ENCODE results near the gene HS3ST3B1. TPM values are rescaled to one million over a fixed set of nuclear protein-coding genes. Genes with fewer than 3 reads are reported as not detected.

The HS3ST3B1 gene
- total RNA-seq, 1 experiment from 2014 or later = 2.4 TPM

DNA sequence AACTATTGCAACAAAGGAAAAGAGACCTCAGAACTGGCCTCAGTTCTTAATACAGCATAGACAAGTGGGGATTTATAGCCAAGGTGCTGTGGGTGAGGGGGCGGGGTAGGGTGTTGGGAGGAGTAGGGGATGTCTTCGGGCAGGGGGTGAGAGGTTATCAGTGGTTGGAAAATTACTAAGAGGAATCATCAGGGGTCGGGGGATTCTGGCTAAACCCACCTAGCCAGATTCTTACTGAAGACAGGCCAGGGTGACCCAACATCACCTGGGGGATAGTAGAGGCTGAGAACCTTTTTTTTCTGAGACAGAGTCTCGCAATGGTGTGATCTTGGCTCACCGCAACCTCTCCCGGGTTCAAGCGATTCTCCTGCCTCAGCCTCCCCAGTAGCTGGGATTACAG is 32.6 kb downstream of the HS3ST3B1 start:
- Histone ChIP-seq H3K36me3 (ENCODE audit: control insufficient read depth in 1 of 2, insufficient read depth in 2 of 2, low read length in 2 of 2) (no peaks in the 10 kb centered on the region), H3K4me3 (replicated peaks in 1 of 2; ENCODE audit: low read depth in 1 of 2, low read length in 2 of 2) (no peak overlapping the region), H3K9me2 (ENCODE audit: insufficient read depth) (no peaks in the 10 kb centered on the region), H2AFZ (ENCODE audit: low read depth, low read length, poor library complexity, severe bottlenecking) (no peak overlapping the region), H3K27ac (ENCODE audit: low read depth, low read length) (no peak overlapping the region), H3K9me3 (ENCODE audit: control insufficient read depth in 1 of 2, insufficient read depth in 1 of 2, low read depth in 1 of 2, low read length in 2 of 2) (no peaks in the 10 kb centered on the region), H3K79me2 (ENCODE audit: insufficient read depth, low read length) (no peaks in the 10 kb centered on the region), H3K9ac (ENCODE audit: low read length) (no peak overlapping the region), H3K4me1 (ENCODE audit: control insufficient read depth in 1 of 2, insufficient read depth in 2 of 2, low read length in 2 of 2) (no peaks in the 10 kb centered on the region), H3K4me2 (ENCODE audit: low read length) (no peak overlapping the region), H4K20me1 (ENCODE audit: insufficient read depth) (no peaks in the 10 kb centered on the region), H3K27me3 (ENCODE audit: insufficient read depth, low read length) (no peaks in the 10 kb centered on the region)
- DNase-seq (ENCODE audit: low read depth, low spot score) = no peak
- intact Hi-C loops (cut with micrococcal nuclease) = no loop called here
- CTCF ChIA-PET = no interaction called here
- RAD21 ChIA-PET (ENCODE audit: low non-redundant PET in 1 of 2, low total read pairs in 2 of 2, uncharacterized antibody in 2 of 2, unreplicated experiment in 2 of 2) = no interaction called here
- BruUV-seq (replicated peaks) = no TSS peak
- no peak for ATAC-seq
- POLR2A ChIA-PET = no interaction called here
- no peak for TF ChIP-seq SIN3A (IDR thresholded peaks at IDR 0.05; ENCODE audit: low read depth)
- TF ChIP-seq, protein P1, sequence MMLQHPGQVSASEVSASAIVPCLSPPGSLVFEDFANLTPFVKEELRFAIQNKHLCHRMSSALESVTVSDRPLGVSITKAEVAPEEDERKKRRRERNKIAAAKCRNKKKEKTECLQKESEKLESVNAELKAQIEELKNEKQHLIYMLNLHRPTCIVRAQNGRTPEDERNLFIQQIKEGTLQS (IDR thresholded peaks at IDR 0.05) = no peak
- no peak for TF ChIP-seq RAD21 (IDR thresholded peaks at IDR 0.05; ENCODE audit: low read depth)
- TF ChIP-seq CEBPB (IDR thresholded peaks at IDR 0.05; ENCODE audit: low read depth) = no peak
- TF ChIP-seq ZNF274 (IDR thresholded peaks at IDR 0.05; ENCODE audit: low read depth, low read length) = no peak
- no peak for TF ChIP-seq FOSL1 (IDR thresholded peaks at IDR 0.05; ENCODE audit: low read depth)
- TF ChIP-seq CTCF (IDR thresholded peaks at IDR 0.05 in 2 of 3, conservative IDR thresholded peaks at IDR 0.05 in 1 of 3; ENCODE audit: borderline replicate concordance in 1 of 3, insufficient read depth in 1 of 3, low read depth in 2 of 3, low read length in 2 of 3) = no peak
- no peak for TF ChIP-seq EGR1 (IDR thresholded peaks at IDR 0.05; ENCODE audit: low read depth)
- no peak for TF ChIP-seq SRF (IDR thresholded peaks at IDR 0.05; ENCODE audit: low read depth)
- no peak for TF ChIP-seq EZH2phosphoT487 (IDR thresholded peaks at IDR 0.05; ENCODE audit: borderline replicate concordance)
- TF ChIP-seq POLR2A (IDR thresholded peaks at IDR 0.05; ENCODE audit: borderline replicate concordance, extremely low read depth, insufficient read depth, insufficient read length) = no peak
- TF ChIP-seq, protein P2, sequence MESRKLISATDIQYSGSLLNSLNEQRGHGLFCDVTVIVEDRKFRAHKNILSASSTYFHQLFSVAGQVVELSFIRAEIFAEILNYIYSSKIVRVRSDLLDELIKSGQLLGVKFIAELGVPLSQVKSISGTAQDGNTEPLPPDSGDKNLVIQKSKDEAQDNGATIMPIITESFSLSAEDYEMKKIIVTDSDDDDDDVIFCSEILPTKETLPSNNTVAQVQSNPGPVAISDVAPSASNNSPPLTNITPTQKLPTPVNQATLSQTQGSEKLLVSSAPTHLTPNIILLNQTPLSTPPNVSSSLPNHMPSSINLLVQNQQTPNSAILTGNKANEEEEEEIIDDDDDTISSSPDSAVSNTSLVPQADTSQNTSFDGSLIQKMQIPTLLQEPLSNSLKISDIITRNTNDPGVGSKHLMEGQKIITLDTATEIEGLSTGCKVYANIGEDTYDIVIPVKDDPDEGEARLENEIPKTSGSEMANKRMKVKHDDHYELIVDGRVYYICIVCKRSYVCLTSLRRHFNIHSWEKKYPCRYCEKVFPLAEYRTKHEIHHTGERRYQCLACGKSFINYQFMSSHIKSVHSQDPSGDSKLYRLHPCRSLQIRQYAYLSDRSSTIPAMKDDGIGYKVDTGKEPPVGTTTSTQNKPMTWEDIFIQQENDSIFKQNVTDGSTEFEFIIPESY (IDR thresholded peaks at IDR 0.05; ENCODE audit: extremely low read depth, insufficient replicate concordance, low read length) = no peak
- no peak for TF ChIP-seq YY1 (IDR thresholded peaks at IDR 0.05; ENCODE audit: extremely low read depth, insufficient replicate concordance, low read depth, low read length)
- no peak for TF ChIP-seq SP1 (IDR thresholded peaks at IDR 0.05; ENCODE audit: low read depth)
- TF ChIP-seq ZFX (IDR thresholded peaks at IDR 0.05) = no peak
- TF ChIP-seq, protein P3, sequence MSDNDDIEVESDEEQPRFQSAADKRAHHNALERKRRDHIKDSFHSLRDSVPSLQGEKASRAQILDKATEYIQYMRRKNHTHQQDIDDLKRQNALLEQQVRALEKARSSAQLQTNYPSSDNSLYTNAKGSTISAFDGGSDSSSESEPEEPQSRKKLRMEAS (IDR thresholded peaks at IDR 0.05) = no peak
- no peak for TF ChIP-seq EZH2 (IDR thresholded peaks at IDR 0.05)
